Right lobe of liver (tissue), 6 donors: ENCODE data around the gene DFFA. TPM values are rescaled to one million over a fixed set of nuclear protein-coding genes. Genes with fewer than 3 reads are reported as not detected.
A peak's percentile ranks its signal among the peaks of the same experiment; 100 is the strongest.

Source experiments
- ATAC-seq, 4 donors: fragments of 200-7000 bp; cut with Tn5 transposase; one replicate each; pipeline ENCODE4 v1.9.1; 2020; ENCODE audit warnings: mild to moderate bottlenecking in 4 of 4, moderate library complexity in 4 of 4
- DNase-seq, 3 donors: peaks; one replicate each; pipeline ENCODE4 v3.0.0-alpha.2; 2020
- H3K27ac ChIP-seq, 3 donors: fragments of 200-600 bp; one replicate each; pipeline ENCODE4 v1.8.0; 2022
- H3K27me3 ChIP-seq, 2 donors: fragments of 200-600 bp; one replicate each; pipeline ENCODE4 v1.8.0; 2022
- H3K36me3 ChIP-seq, 4 donors: fragments of 200-600 bp; sonication (generic) in 1 of 4; one replicate each; pipeline versions ENCODE4 v1.5.1 to v1.8.0; 2017 to 2022; ENCODE audit warnings: control low read depth in 1 of 4
- H3K4me1 ChIP-seq, 4 donors: fragments of 200-600 bp; sonication (generic) in 1 of 4; one replicate each; pipeline versions ENCODE4 v1.5.1 to v1.8.0; 2017 to 2022; ENCODE audit warnings: control low read depth in 1 of 4
- H3K4me3 ChIP-seq, 3 donors: fragments of 200-600 bp; one replicate each; pipeline ENCODE4 v1.8.0; 2022
- H3K9me3 ChIP-seq, 4 donors: fragments of 200-600 bp; sonication (generic) in 1 of 4; one replicate each; pipeline versions ENCODE4 v1.5.1 to v1.8.0; 2017 to 2022; ENCODE audit warnings: control low read depth in 1 of 4
- CTCF ChIP-seq, 4 donors: fragments of 200-600 bp in 3 of 4; fragments of 450-650 bp in 1 of 4; IDR thresholded peaks; one replicate each; pipeline versions ENCODE4 v1.5.1 to v1.8.0; 2016 to 2022; ENCODE audit warnings: antibody characterized with exemption in 4 of 4, mild to moderate bottlenecking in 2 of 4
- POLR2A ChIP-seq: fragments of 450-650 bp; IDR thresholded peaks from one replicate; pipeline ENCODE4 v1.6.1; 2017; ENCODE audit warnings: antibody characterized with exemption, mild to moderate bottlenecking
- WGBS: methylation state at CpG from one replicate; pipeline ENCODE4 v1.1.6; 2018; ENCODE audit warnings: low coverage, low lambda C conversion rate; ENCODE audit not compliant: insufficient coverage; ENCODE audit errors: missing lambda C conversion rate; 5-methylcytosine and 5-hydroxymethylcytosine counted together
- intact Hi-C, 2 donors: fragments of 100-400 bp; cut with DNase I; formaldehyde crosslinking; loops; one replicate each; pipeline versions ENCODE4 v1.11.2 to v1.14.1; 2022
- total RNA-seq, 6 experiments: library from RNA; depleted of rRNA in 2 of 6; stranded (reverse); fragments of >200 nt in 2 of 6; fragmentation: NEBNext Ultra II Directional in 3 of 6; extraction: Animal tissue kit (Norgen Biotek cat#: 25700) in 3 of 6; gene quantifications; one replicate each; pipeline versions ENCODE4 v1.1.0 to v1.2.4, GENCODE V29; 2016 to 2023
- donor health status: DM: no; HTN: yes; CAD: no.
- donor health status: DM: no; HTN: no; CAD: no.
- donor health status: DM: no; HTN: no; CAD: no.
- donor health status: DM: no; HTN: yes; CAD: no.
- donor health status: DM: no; HTN: yes; CAD: no.

The DFFA gene
- total RNA-seq, 6 experiments from 2014 or later: 14.1 to 24.8 (median 16.9) TPM

DNA sequence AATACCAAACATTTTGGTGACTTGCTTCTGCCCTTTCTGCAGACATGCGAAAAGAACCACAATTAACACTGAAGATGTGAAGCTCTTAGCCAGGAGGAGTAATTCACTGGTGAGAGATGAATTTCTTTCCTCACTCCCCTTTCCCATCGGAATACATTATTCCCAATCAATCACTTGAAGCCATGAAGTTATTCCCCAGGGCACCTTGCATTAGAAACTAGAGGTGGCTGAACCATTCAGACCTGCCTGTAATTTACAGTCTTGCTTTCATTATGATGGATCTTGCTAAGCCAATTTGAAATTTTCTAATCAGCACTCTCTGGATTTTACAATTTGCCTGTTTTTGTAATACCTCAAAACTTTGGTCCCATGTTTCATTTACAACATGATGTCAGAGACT lies 32.0 kb downstream of the DFFA start:
- no peaks in the 10 kb centered on the region for H3K36me3 ChIP-seq
- no peaks in the 10 kb centered on the region for H3K4me1 ChIP-seq
- TF ChIP-seq POLR2A (no peak), CTCF (IDR thresholded peaks at IDR 0.05) (no peak)
- H3K27me3 ChIP-seq: no peaks in the 10 kb centered on the region
- no peak overlapping the region for H3K27ac ChIP-seq
- DNase-seq (no peak), ATAC-seq (no peak)
- intact Hi-C loops: no loop called here
- no peaks in the 10 kb centered on the region for H3K9me3 ChIP-seq
- H3K4me3 ChIP-seq: no peak overlapping the region
- WGBS: 97% methylated on average over 2 of the region's 2 CpGs

DNA sequence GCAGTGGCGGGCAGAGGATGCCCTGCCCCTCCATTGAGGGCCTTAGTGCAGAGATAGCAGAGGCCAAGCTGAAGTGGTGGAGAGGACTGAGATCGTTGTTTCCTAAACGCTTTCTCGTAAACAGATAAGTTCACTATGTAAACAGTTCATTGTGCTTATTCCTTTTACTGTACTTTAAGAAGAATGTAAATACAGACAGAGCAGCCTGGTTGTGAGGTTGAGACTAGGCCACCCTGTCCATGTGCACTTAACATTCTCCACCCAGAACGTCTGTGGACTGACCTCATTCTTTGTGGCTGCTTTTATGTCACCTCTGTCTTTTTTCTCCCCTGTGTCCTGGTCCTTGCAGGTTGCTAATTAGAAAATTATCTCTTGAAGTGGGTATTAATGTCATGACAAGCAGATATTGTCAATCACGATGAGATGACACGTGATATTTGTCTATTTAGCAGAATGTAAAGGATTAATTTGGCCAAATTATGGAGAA lies 33.6 kb downstream of the DFFA start:
- Histone ChIP-seq H3K4me3 (no peak overlapping the region), H3K4me1 (no peaks in the 10 kb centered on the region), H3K27me3 (no peaks in the 10 kb centered on the region), H3K36me3 (no peaks in the 10 kb centered on the region), H3K9me3 (no peaks in the 10 kb centered on the region), H3K27ac (no peak overlapping the region)
- ATAC-seq: no peak
- WGBS: 56% methylated on average over 7 of the region's 7 CpGs
- TF ChIP-seq POLR2A (no peak), CTCF (IDR thresholded peaks at IDR 0.05) (no peak)
- peak in 1 of 3 donors; percentile 2 for DNase-seq
- intact Hi-C loops: no loop called here

- intact Hi-C loops: no loop called here
- H3K4me1 ChIP-seq: no peaks in the 10 kb centered on the region
- no peak overlapping the region for H3K4me3 ChIP-seq
- no peak overlapping the region for H3K27ac ChIP-seq
- no peaks in the 10 kb centered on the region for H3K36me3 ChIP-seq
- no peaks in the 10 kb centered on the region for H3K9me3 ChIP-seq
- WGBS: 88% methylated on average over 1 of the region's 1 CpG
- ATAC-seq: no peak
- no peaks in the 10 kb centered on the region for H3K27me3 ChIP-seq
- TF ChIP-seq POLR2A: no peak
- no peak for TF ChIP-seq CTCF (IDR thresholded peaks at IDR 0.05)
- peak in 1 of 3 donors; percentile 1 for DNase-seq
These were observed 35.3 kb downstream of the DFFA start for GRCh38 chr1:10437052-10437451.

DNA sequence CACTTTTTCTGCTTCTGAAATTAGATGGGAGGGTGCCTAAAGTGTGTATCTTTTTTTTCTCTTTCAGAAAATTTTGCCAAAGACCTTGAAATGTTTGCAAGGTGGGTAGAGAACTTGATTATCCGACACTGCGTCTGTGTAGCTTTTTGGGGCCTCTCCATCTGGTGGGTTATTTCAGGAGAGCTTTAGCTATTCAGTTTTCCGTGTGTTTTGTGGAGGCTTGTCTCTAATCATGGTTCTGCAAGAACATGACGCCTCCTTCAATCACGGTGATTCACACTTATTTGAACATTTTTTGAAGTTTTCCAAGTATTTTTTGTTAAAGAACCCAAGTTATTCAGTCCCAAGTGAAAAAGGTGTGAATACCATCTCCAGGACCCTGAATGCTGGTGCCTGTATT lies 37.7 kb downstream of the DFFA start:
- Histone ChIP-seq H3K27me3 (no peaks in the 10 kb centered on the region), H3K27ac (no peak overlapping the region), H3K4me1 (peaks cover 0 to 7% (median 0%) of the 10 kb centered on the region in 4 donors), H3K4me3 (no peak overlapping the region), H3K9me3 (no peaks in the 10 kb centered on the region), H3K36me3 (no peaks in the 10 kb centered on the region)
- ATAC-seq: no peak
- intact Hi-C loops: loop anchor here (5.0 kb wide), 2 partner anchors 58 to 63 kb away; no protein-coding TSS in a partner anchor
- DNase-seq: no peak
- WGBS: 97% methylated on average over 4 of the region's 5 CpGs
- no peak for TF ChIP-seq POLR2A
- TF ChIP-seq CTCF (IDR thresholded peaks at IDR 0.05): no peak

DNA sequence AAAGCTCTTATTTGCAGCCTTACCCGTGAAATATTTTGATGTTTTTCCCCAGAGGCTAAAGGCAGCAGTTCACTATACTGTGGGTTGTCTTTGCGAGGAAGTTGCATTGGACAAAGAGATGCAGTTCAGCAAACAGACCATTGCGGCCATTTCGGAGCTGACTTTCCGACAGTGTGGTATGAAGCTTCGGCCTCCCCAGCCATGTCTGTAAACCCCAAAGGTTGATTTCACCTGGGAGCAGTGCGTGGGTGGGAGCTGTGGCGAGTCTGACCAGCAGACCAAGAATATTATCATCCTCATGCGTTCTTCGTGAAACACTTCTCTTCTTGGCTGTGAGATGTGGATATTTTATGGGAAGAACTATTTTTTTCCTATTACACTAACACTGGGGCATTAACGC lies 38.5 kb downstream of the DFFA start:
- H3K4me3 ChIP-seq: no peak overlapping the region
- peaks cover 0 to 7% (median 0%) of the 10 kb centered on the region in 4 donors for H3K4me1 ChIP-seq
- DNase-seq (peak in 1 of 3 donors; percentile 13), ATAC-seq (no peak)
- intact Hi-C loops: loop anchor here (5.0 kb wide), 2 partner anchors 59 to 64 kb away; no protein-coding TSS in a partner anchor
- H3K9me3 ChIP-seq: no peaks in the 10 kb centered on the region
- no peaks in the 10 kb centered on the region for H3K27me3 ChIP-seq
- no peak for TF ChIP-seq POLR2A
- no peak for TF ChIP-seq CTCF (IDR thresholded peaks at IDR 0.05)
- no peak overlapping the region for H3K27ac ChIP-seq
- WGBS: 85% methylated on average over 7 of the region's 11 CpGs
- no peaks in the 10 kb centered on the region for H3K36me3 ChIP-seq
